Caki2 (cell line): Measurements from ENCODE around the gene KLF1. TPM values are rescaled to one million over a fixed set of nuclear protein-coding genes. Genes with fewer than 3 reads are reported as not detected.

Experiments
- DNase-seq: peaks from one replicate; pipeline ENCODE4 v3.0.0-alpha.2; 2015; ENCODE audit warnings: low read depth
- in situ Hi-C: cut with HindIII; loops from 2 replicates; pipeline ENCODE4 v1.10.0; 2016; ENCODE audit warnings: low sequenced_read_pairs, low pct_unique_long_range_greater_than_20kb, mixed read lengths
- total RNA-seq: library from RNA; depleted of rRNA; stranded (reverse); fragments of >200 nt; shearing (Covaris generic); gene quantifications from 2 replicates; pipeline ENCODE4 v1.2.3, GENCODE V29; 2014; ENCODE audit warnings: low replicate concordance; rRNA removed

Gene KLF1
- total RNA-seq, 1 experiment from 2014 or later, result not detected

DNA sequence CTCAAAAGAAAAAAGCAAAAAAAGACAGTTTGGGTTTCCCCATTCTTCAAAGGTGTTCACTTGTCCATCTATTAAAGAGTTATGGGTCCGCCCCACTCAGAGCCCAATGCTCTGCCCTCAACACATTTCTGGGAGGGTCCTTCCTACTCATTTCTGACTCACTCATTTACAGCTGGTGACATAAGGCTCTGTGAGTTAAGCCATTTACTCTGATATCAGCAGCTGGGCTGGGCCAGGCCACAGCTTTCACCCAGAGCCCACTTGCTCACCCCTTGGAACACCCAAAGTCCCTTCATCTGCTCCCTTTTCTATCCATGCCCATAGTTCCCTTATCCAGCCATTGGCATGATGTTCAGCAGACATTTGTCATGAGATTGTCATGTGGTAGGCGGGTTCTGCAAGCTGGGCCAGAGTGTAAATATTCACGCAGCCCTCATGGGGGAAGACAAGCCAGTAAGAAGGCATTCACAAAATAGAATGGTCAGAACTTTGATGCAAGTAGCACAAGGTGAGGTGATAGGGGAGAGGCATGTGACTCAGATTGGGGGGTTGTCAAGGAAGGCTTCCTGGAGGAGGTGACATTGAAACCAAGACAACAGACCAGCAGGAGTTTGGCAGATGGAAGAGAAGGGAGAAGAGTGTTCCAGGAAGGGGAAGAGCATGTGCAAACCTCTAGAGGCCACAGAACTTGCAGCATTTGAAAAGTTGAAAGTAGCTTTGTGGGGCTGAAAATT is 42.8 kb downstream of the KLF1 start:
- in situ Hi-C loops, result no loop called here

GRCh38 chr19:12843328-12843727 is 43.7 kb downstream of the KLF1 start:
- in situ Hi-C loops, result no loop called here
- DNase-seq, result no peak

More for the DNA sequence above, 42.8 kb downstream of the KLF1 start:
- DNase-seq, result no peak

DNA sequence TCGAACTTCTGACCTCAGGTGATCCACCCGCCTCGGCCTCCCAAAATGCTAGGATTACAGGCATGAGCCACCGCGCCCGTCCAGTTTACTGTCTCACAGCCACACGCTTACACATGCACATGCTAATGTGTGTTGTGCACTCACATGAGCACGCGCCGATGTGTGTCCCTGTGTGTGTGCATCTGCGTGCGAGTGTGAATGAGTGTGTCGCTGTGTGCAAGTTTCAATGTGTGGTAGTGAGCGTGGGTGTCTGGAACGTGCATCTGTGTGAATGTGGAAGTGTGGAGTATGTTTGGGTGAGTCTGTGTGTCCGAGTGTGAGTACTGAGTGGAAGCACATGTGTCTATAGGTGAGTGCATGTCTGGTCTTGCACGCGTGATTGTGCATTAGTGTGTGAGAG is 44.5 kb downstream of the KLF1 start:
- in situ Hi-C loops, result no loop called here
- DNase-seq, result no peak

- DNase-seq, result no peak
- in situ Hi-C loops, result no loop called here
These were observed 45.9 kb downstream of the KLF1 start for GRCh38 chr19:12841094-12841493.

- in situ Hi-C loops, result no loop called here
These were observed 46.6 kb downstream of the KLF1 start for GRCh38 chr19:12840091-12841079.

GRCh38 chr19:12838886-12839756 is 47.9 kb downstream of the KLF1 start:
- DNase-seq, result no peak
- in situ Hi-C loops, result no loop called here

More at GRCh38 chr19:12840091-12841079, 46.6 kb downstream of the KLF1 start:
- DNase-seq, result peak; percentile 82

GRCh38 chr19:12838182-12838885 is 48.7 kb downstream of the KLF1 start, which contains the start of gene MAST1:
TSS of gene MAST1 (plus strand) at chr19:12838515. CDS start at chr19:12838573, 58 bp downstream.
- in situ Hi-C loops, result no loop called here
- peak; percentile 51 for DNase-seq

GRCh38 chr19:12837225-12837624 is 49.8 kb downstream of the KLF1 start:
- DNase-seq, result no peak
- in situ Hi-C loops, result no loop called here

GRCh38 chr19:12836529-12836863 is 50.5 kb downstream of the KLF1 start:
- DNase-seq, result no peak
- in situ Hi-C loops, result no loop called here

- in situ Hi-C loops, result no loop called here
- DNase-seq, result no peak
These were observed 51.8 kb downstream of the KLF1 start for GRCh38 chr19:12834976-12835757.

DNA sequence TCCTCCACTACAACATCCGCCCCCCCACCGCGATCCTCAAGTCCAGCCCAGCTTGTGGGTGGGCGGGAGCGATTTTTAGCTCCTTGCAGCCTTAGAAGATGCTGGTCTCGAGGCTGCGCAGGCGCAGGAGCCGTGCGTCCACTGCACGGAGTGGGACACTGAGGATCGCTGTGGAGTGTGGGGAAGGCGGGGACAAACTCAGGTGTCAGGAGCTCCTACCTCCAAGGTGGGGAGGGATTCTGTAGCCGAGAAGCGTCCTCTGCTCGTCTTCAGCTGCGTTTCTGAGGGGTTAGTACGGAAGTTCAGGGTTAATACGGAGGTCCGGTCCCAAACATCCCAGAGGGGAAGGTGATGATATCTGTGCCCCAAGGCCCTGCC is 52.4 kb downstream of the KLF1 start, which contains the start of gene RTBDN:
Gene RTBDN (minus strand): TSS at position 14 of the 378 bp plus-strand sequence. CDS start 4,600 bp downstream, outside the sequence.
- in situ Hi-C loops, result no loop called here
- DNase-seq, result no peak

Other genes starting within 250 kb of the KLF1 start
- 72.5 and 82.9 TPM in 2 replicates for gene MAN2B1, start 220.5 kb downstream of the KLF1 start, total RNA-seq
- gene WDR83, start 220.4 kb downstream of the KLF1 start, total RNA-seq, result 20.6 and 22.6 TPM in 2 replicates
- 93.6 and 111 TPM in 2 replicates for gene DHPS, start 205.3 kb downstream of the KLF1 start, total RNA-seq
- gene GNG14, start 199.2 kb downstream of the KLF1 start, total RNA-seq, result not detected in 2 replicates
- 43.4 and 44.8 TPM in 2 replicates for gene FBXW9, start 190.6 kb downstream of the KLF1 start, total RNA-seq
- 35.2 and 39.7 TPM in 2 replicates for gene TNPO2, start 163.3 kb downstream of the KLF1 start, total RNA-seq
- gene TRIR, start 152.5 kb downstream of the KLF1 start, total RNA-seq, result 607 and 626 TPM in 2 replicates
- gene GET3, start 149.7 kb downstream of the KLF1 start, total RNA-seq, result 210 and 211 TPM in 2 replicates
- not detected in 2 replicates for gene BEST2, start 135.4 kb downstream of the KLF1 start, total RNA-seq
- gene HOOK2, start 111.6 kb downstream of the KLF1 start, total RNA-seq, result 17.8 and 18.1 TPM in 2 replicates
- 63.3 and 74.5 TPM in 2 replicates for gene JUNB, start 95.7 kb downstream of the KLF1 start, total RNA-seq
- gene PRDX2, start 85.4 kb downstream of the KLF1 start, total RNA-seq, result not detected in 2 replicates
- gene THSD8, start 85.1 kb downstream of the KLF1 start, total RNA-seq, result not detected in 2 replicates
- gene RNASEH2A, start 80.6 kb downstream of the KLF1 start, total RNA-seq, result 94.5 and 126 TPM in 2 replicates
- gene RTBDN, start 52.6 kb downstream of the KLF1 start, total RNA-seq, result not detected in 2 replicates
- gene MAST1, start 48.7 kb downstream of the KLF1 start, total RNA-seq, result 1.8 and 20.8 TPM in 2 replicates
- gene DNASE2, start 5.8 kb downstream of the KLF1 start, total RNA-seq, result 68.6 and 83.9 TPM in 2 replicates
- gene GCDH, start 4.0 kb upstream of the KLF1 start, total RNA-seq, result 38.0 and 66.1 TPM in 2 replicates
- 4.0 TPM in 2 replicates for gene SYCE2, start 32.1 kb upstream of the KLF1 start, total RNA-seq
- gene FARSA, start 46.5 kb upstream of the KLF1 start, total RNA-seq, result 100 and 120 TPM in 2 replicates
- gene CALR, start 51.4 kb upstream of the KLF1 start, total RNA-seq, result 846 and 992 TPM in 2 replicates
- gene RAD23A, start 58.7 kb upstream of the KLF1 start, total RNA-seq, result 211 and 217 TPM in 2 replicates
- gene GADD45GIP1, start 70.0 kb upstream of the KLF1 start, total RNA-seq, result 102 and 117 TPM in 2 replicates
- gene DAND5, start 82.4 kb upstream of the KLF1 start, total RNA-seq, result not detected in 2 replicates
- 1.2 and 4.5 TPM in 2 replicates for gene NFIX, start 108.3 kb upstream of the KLF1 start, total RNA-seq
- gene LYL1, start 215.7 kb upstream of the KLF1 start, total RNA-seq, result not detected in 2 replicates
- gene TRMT1, start 229.5 kb upstream of the KLF1 start, total RNA-seq, result 107 and 166 TPM in 2 replicates
- gene NACC1, start 231.1 kb upstream of the KLF1 start, total RNA-seq, result 59.3 and 86.8 TPM in 2 replicates